GM11168 (cell line): ENCODE data around the gene TRIM32.

Experiments used
- in situ Hi-C: fragments of 300-500 bp; cut with MboI; formaldehyde crosslinking; loops from one replicate; pipeline ENCODE4 v1.12.0; 2022; ENCODE audit warnings: low sequenced_read_pairs; ENCODE audit not compliant: unreplicated experiment

The TRIM32 gene

DNA sequence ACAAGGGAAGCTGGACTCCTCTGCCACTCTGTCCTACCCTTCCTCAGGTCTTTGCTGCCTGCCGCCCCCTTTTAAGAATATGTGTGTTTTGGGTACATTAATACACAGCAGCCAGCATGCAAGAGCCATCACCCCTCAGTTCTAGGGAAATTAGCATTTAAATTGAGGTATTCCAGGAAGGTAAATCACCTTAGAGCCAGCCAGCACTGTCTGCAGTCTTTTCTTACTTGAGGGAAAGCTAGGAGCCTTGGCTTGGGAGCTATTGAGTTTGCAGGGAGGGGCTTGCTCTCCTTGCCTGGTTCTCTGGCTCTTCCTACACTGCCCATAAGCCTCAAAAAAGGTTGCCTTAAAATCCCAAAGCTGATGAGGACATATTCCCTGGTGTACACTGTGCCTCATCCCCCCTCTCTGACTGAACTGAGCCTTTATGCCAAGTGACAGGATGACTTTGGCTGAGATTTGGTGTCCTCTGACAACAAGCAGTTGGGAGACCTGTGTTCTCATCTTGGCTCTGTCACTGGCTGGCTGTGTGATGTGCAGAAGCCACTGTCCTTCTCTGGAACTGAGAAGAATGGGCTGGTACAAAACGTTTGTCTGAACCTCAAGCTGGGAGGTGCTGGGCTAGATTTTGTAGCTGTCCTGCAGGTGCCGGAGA lies 54.1 kb downstream of the TRIM32 start:
- in situ Hi-C loops, result no loop called here

DNA sequence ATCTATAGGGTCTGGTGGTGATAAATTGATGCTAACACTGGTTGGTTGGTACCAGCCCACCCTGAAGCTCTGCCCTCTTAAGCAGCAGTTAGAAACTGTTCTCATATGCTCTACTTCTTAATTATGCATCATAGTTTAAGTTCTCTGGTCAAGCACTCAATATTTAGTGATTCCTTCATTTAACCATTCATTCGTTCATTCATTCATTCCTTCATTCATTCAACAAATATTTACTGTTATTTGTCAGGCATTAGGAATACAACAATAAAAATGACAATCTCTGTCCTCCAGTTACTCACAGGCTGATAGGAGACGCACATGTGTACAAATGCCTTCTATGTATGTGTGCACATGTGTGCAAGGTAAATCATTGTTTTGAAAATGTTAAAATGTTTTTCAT lies 54.6 kb downstream of the TRIM32 start:
- in situ Hi-C loops, result no loop called here

- in situ Hi-C loops, result no loop called here
Observed at GRCh38 chr9:116749176-116749575, 62.1 kb downstream of the TRIM32 start.

GRCh38 chr9:116749772-116750171 lies 62.7 kb downstream of the TRIM32 start:
- in situ Hi-C loops, result no loop called here

DNA sequence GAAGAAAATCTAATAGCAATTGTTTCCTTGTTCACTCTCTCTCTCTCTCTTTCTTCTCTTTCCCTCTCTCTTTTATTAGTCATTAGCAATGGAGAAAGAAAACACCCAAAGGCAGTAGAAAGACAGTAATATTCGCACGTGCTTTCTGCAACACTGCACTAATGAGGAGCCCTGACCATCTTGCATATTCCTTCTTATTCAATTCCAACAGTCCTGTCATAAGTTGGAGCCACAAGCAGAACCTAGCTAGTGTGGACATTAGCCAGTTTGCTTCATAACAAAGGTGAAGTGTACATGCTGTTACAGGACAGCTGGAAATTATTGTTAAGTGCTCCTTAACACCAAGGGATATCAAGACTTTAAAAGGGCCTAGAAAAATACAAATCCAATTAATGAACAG lies 63.4 kb downstream of the TRIM32 start:
- in situ Hi-C loops, result no loop called here
